HCT116 (cell line): ENCODE measurements around the gene ZNF516. TPM values are rescaled to one million over a fixed set of nuclear protein-coding genes. Genes with fewer than 3 reads are reported as not detected.
"Not testable (repeated sequence)": the region's sequence is repeated elsewhere in the genome, so short reads cannot be mapped to it uniquely, and the experiment has no call there.

Experiments
- ATAC-seq: fragments of 200-7000 bp; cut with Tn5 transposase; 2 replicates; pipeline ENCODE4 v1.9.1; 2020; ENCODE audit warnings: mild to moderate bottlenecking, moderate library complexity
- BruUV-seq: library from RNA; stranded (reverse); fragments of 400-500 nt; replicated peaks from 2 replicates; lab custom pipeline; 2021; lab: Mats Ljungman, UMichigan
- CTCF ChIA-PET: fragments of 300-600 bp; sonication (Branson Sonifier 250); formaldehyde crosslinking; loops from one replicate; lab custom pipeline; 2021; ENCODE audit warnings: antibody characterized with exemption; lab: Charles Lee
- POLR2A ChIA-PET: fragments of 300-600, 350-600 bp; sonication (Branson Sonifier 250); formaldehyde crosslinking; loops from one replicate; lab custom pipeline; 2021; ENCODE audit warnings: antibody characterized with exemption; lab: Charles Lee
- RAD21 ChIA-PET, 2 experiments: fragments of 300-600 bp; sonication (Branson Sonifier 250); formaldehyde crosslinking; loops; one replicate each; lab custom pipeline; 2023; ENCODE audit warnings: low total read pairs in 2 of 2; ENCODE audit not compliant: uncharacterized antibody in 2 of 2, unreplicated experiment in 2 of 2, low non-redundant PET in 1 of 2; lab: Charles Lee
- DNase-seq: peaks from one replicate; pipeline ENCODE4 v3.0.0-alpha.2; 2010; ENCODE audit warnings: low read depth, low spot score
- H2AFZ ChIP-seq: fragments of 200-600 bp; shearing (Covaris generic), sonication (generic); 2 replicates; pipeline ENCODE4 v1.6.1; 2017; ENCODE audit warnings: low read depth, mixed run types, mixed read lengths, antibody characterized with exemption, low read length; ENCODE audit not compliant: poor library complexity, severe bottlenecking
- H3K27ac ChIP-seq: 2 replicates; pipeline ENCODE4 v1.5.1; 2012; ENCODE audit warnings: low read depth, low read length
- H3K27me3 ChIP-seq: fragments of 200-600 bp; sonication (generic); 2 replicates; pipeline ENCODE4 v1.6.1; 2016; ENCODE audit warnings: mixed run types, low read length, mixed read lengths; ENCODE audit not compliant: insufficient read depth
- H3K36me3 ChIP-seq, 2 experiments: fragments of 200-500 bp in 1 of 2; fragments of 200-600 bp in 1 of 2; sonication (Bioruptor generic) in 1 of 2; sonication (generic) in 1 of 2; 2 replicates each; pipeline versions ENCODE4 v1.5.1 to v1.6.1; 2014 to 2016; ENCODE audit warnings: low read length in 2 of 2, inconsistent platforms in 1 of 2, mixed read lengths in 1 of 2, mixed run types in 1 of 2; ENCODE audit not compliant: insufficient read depth in 2 of 2, control insufficient read depth in 1 of 2
- H3K4me1 ChIP-seq, 2 experiments: fragments of 200-600 bp in 1 of 2; sonication (generic) in 1 of 2; 2 replicates each; pipeline versions ENCODE4 v1.5.1 to v1.6.1; 2012 to 2017; ENCODE audit warnings: low read length in 2 of 2, inconsistent platforms in 1 of 2, mild to moderate bottlenecking in 1 of 2, mixed read lengths in 1 of 2, mixed run types in 1 of 2, moderate library complexity in 1 of 2; ENCODE audit not compliant: insufficient read depth in 2 of 2, control insufficient read depth in 1 of 2
- H3K4me2 ChIP-seq: fragments of 200-600 bp; sonication (generic); 2 replicates; pipeline ENCODE4 v1.6.1; 2017; ENCODE audit warnings: mixed run types, low read length, mixed read lengths
- H3K4me3 ChIP-seq, 2 experiments: fragments of 200-600 bp in 1 of 2; sonication (generic) in 1 of 2; replicated peaks in 1 of 2; 2 replicates each; pipeline ENCODE4 v1.5.1; 2011 to 2016; ENCODE audit warnings: low read length in 2 of 2, control low read depth in 1 of 2, low read depth in 1 of 2, mild to moderate bottlenecking in 1 of 2, mixed read lengths in 1 of 2, mixed run types in 1 of 2
- H3K79me2 ChIP-seq: fragments of 200-600 bp; sonication (generic); 2 replicates; pipeline ENCODE4 v1.6.1; 2017; ENCODE audit warnings: mild to moderate bottlenecking, mixed run types, low read length, moderate library complexity, mixed read lengths; ENCODE audit not compliant: insufficient read depth
- H3K9ac ChIP-seq: fragments of 200-600 bp; sonication (generic); 2 replicates; pipeline ENCODE4 v1.6.1; 2016; ENCODE audit warnings: low read length, mixed read lengths
- H3K9me2 ChIP-seq: fragments of 200-600 bp; sonication (generic), shearing (Covaris generic); 2 replicates; pipeline ENCODE4 v1.6.1; 2017; ENCODE audit warnings: mixed run types, mild to moderate bottlenecking, moderate library complexity; ENCODE audit not compliant: insufficient read depth
- H3K9me3 ChIP-seq, 2 experiments: fragments of 200-500 bp in 1 of 2; fragments of 200-600 bp in 1 of 2; sonication (Bioruptor generic) in 1 of 2; sonication (generic) in 1 of 2; 2 replicates each; pipeline ENCODE4 v1.6.1; 2014 to 2017; ENCODE audit warnings: low read length in 2 of 2, mixed read lengths in 2 of 2, inconsistent platforms in 1 of 2, low read depth in 1 of 2, mild to moderate bottlenecking in 1 of 2, mixed run types in 1 of 2, moderate library complexity in 1 of 2; ENCODE audit not compliant: control insufficient read depth in 1 of 2, insufficient read depth in 1 of 2
- H4K20me1 ChIP-seq: fragments of 200-600 bp; sonication (generic), shearing (Covaris generic); 2 replicates; pipeline ENCODE4 v1.6.1; 2017; ENCODE audit warnings: mixed run types, mild to moderate bottlenecking, moderate library complexity; ENCODE audit not compliant: insufficient read depth
- CEBPB ChIP-seq: IDR thresholded peaks from 2 replicates; pipeline ENCODE4 v1.6.1; 2012; ENCODE audit warnings: low read depth
- EGR1 ChIP-seq: IDR thresholded peaks from 2 replicates; pipeline ENCODE4 v1.6.1; 2012; ENCODE audit warnings: low read depth
- EZH2phosphoT487 ChIP-seq: fragments of 200-600 bp; IDR thresholded peaks from 2 replicates; pipeline ENCODE4 v1.6.1; 2018; ENCODE audit warnings: antibody characterized with exemption, borderline replicate concordance
- POLR2AphosphoS5 ChIP-seq: IDR thresholded peaks from 2 replicates; pipeline ENCODE4 v1.6.1; 2011; ENCODE audit warnings: mild to moderate bottlenecking, low read depth, low read length, moderate library complexity
- SIN3A ChIP-seq: IDR thresholded peaks from 2 replicates; pipeline ENCODE4 v1.6.1; 2012; ENCODE audit warnings: low read depth
- TCF7L2 ChIP-seq: IDR thresholded peaks from 2 replicates; pipeline ENCODE4 v1.7.0; 2011; ENCODE audit warnings: borderline replicate concordance, inconsistent platforms; ENCODE audit not compliant: insufficient read depth, insufficient read length; ENCODE audit errors: extremely low read depth
- ZFX ChIP-seq: fragments of 450-650 bp; IDR thresholded peaks from 2 replicates; pipeline ENCODE4 v1.6.1; 2017
- ZNF274 ChIP-seq: fragments of 200-500 bp; sonication (Bioruptor generic); IDR thresholded peaks from 2 replicates; pipeline ENCODE4 v1.6.1; 2014; ENCODE audit warnings: mild to moderate bottlenecking, low read depth, low read length, inconsistent platforms
- intact Hi-C: fragments of 100-400 bp; cut with micrococcal nuclease; formaldehyde crosslinking; loops from 2 replicates; pipeline ENCODE4 v1.10.0; 2022
- total RNA-seq: library from RNA; stranded (reverse); gene quantifications from one replicate; pipeline ENCODE4 v1.2.1, GENCODE V29; 2021; ENCODE audit not compliant: unreplicated experiment
- TF ChIP-seq, protein P1 (sequence below): IDR thresholded peaks from 2 replicates; pipeline ENCODE4 v1.6.1; 2012
- TF ChIP-seq, protein P2 (sequence below): IDR thresholded peaks from 2 replicates; pipeline ENCODE4 v1.6.1; 2012
- TF ChIP-seq, protein P3 (sequence below): IDR thresholded peaks from 2 replicates; pipeline ENCODE4 v1.6.1; 2011; ENCODE audit warnings: mild to moderate bottlenecking, low read length, moderate library complexity; ENCODE audit not compliant: insufficient replicate concordance; ENCODE audit errors: extremely low read depth
- TF ChIP-seq, protein P4 (sequence below), 3 experiments: fragments of 200-600 bp in 1 of 3; sonication (generic) in 1 of 3; IDR thresholded peaks in 2 of 3; conservative IDR thresholded peaks in 1 of 3; 2 replicates each; pipeline ENCODE4 v1.5.1; 2012 to 2017; ENCODE audit warnings: low read depth in 2 of 3, low read length in 2 of 3, antibody characterized with exemption in 1 of 3, borderline replicate concordance in 1 of 3, control low read depth in 1 of 3, mild to moderate bottlenecking in 1 of 3, mixed read lengths in 1 of 3, mixed run types in 1 of 3, moderate library complexity in 1 of 3; ENCODE audit not compliant: insufficient read depth in 1 of 3

The ZNF516 gene
- total RNA-seq, 1 experiment from 2014 or later = 32.0 TPM

DNA sequence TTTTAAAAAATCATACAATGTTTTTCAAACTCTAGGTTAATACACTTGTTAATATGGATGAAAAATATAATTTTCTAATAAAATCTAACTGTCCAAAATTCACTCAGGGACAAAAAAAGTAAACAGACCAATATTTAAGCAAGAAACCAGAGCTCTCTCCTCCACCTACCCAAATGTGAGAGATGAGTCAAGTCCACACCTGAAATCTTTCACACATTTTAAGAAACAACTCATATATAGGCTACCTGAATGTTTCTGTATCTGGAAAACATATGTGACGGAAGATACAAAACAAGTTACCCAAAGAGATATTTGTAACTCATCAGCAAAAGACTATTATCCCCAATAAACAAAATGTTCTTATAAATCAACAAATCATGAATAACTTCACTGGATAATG lies 20.2 kb downstream of the ZNF516 start (continued):
- TF ChIP-seq EZH2phosphoT487 = no peak
- no peak for TF ChIP-seq ZNF274
- TF ChIP-seq, protein P1, sequence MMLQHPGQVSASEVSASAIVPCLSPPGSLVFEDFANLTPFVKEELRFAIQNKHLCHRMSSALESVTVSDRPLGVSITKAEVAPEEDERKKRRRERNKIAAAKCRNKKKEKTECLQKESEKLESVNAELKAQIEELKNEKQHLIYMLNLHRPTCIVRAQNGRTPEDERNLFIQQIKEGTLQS = no peak
- no peak for TF ChIP-seq TCF7L2
- TF ChIP-seq, protein P2, sequence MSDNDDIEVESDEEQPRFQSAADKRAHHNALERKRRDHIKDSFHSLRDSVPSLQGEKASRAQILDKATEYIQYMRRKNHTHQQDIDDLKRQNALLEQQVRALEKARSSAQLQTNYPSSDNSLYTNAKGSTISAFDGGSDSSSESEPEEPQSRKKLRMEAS = no peak
- no peak for TF ChIP-seq CEBPB
- no peak for TF ChIP-seq ZFX

DNA sequence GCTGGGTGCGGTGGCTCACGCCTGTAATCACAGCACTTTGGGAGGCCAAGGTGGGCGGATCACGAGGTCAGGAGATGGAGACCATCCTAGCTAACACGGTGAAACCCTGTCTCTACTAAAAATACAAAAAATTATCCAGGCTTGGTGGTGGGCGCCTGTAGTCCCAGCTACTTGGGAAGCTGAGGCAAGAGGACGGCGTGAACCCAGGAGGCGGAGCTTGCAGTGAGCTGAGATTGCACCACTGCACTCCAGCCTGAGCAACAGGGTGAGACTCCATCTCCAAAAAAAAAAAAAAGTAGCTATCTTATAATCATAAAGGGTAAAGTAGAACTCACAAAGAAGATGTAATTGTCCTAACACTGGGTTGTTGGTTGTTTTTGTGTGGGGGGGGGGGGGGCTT lies 21.5 kb downstream of the ZNF516 start:
- H3K27ac ChIP-seq, ATAC-seq, H2AFZ ChIP-seq, H3K36me3 ChIP-seq, H3K9me3 ChIP-seq, H4K20me1 ChIP-seq, BruUV-seq, H3K4me2 ChIP-seq, H3K9me2 ChIP-seq, H3K27me3 ChIP-seq, intact Hi-C loops, H3K9ac ChIP-seq, H3K4me3 ChIP-seq, DNase-seq, CTCF ChIA-PET: not testable (repeated sequence)
- ChIA-PET POLR2A (interaction anchor here (0.6 to 0.7 kb wide), 2 partner anchors 63 to 1510 kb away, joined by 3 to 4 read pairs; no protein-coding TSS in a partner anchor), RAD21 (interaction anchor here in 1 of 2 experiments (0.6 kb wide), 1 partner anchor 73 kb away, joined by 3 read pairs; no protein-coding TSS in a partner anchor)
- Histone ChIP-seq H3K4me1 (peaks cover 12 to 24% of the 10 kb centered on the region in 2 experiments; a peak in 3 of 4 replicates), H3K79me2 (peaks cover 52% of the 10 kb centered on the region)

DNA sequence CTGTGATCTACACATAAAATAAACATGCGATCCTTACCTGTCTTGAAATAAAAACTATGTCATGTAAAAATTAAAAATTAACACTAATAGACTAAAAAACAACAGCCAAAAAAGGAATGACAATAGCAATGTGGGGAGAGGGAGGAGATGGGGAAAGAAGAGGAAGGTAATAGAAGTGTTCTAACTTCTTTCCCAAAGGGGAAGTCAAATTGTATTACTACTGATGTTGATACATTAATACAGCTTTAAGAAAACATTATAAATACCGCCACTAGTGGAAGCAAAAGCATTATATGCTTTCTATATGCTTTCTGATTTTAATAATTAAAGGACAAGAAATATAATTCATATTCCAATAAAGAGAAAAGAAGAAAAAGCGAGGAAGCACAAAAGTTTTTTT lies 22.2 kb downstream of the ZNF516 start:
- Histone ChIP-seq H3K4me3 (no peak overlapping the region), H3K79me2 (peaks cover 52% of the 10 kb centered on the region), H3K4me1 (peaks cover 9 to 20% of the 10 kb centered on the region in 2 experiments; a peak in 3 of 4 replicates), H3K36me3 (no peaks in the 10 kb centered on the region), H3K27ac (no peak overlapping the region), H2AFZ (no peak overlapping the region), H3K9me2 (no peaks in the 10 kb centered on the region), H3K9me3 (no peaks in the 10 kb centered on the region), H4K20me1 (no peaks in the 10 kb centered on the region), H3K4me2 (no peak overlapping the region), H3K9ac (no peak overlapping the region), H3K27me3 (no peaks in the 10 kb centered on the region)
- RAD21 ChIA-PET = no interaction called here
- POLR2A ChIA-PET = no interaction called here
- ATAC-seq = no peak
- CTCF ChIA-PET = no interaction called here
- no TSS peak for BruUV-seq
- DNase-seq = no peak
- intact Hi-C loops = no loop called here
- TF ChIP-seq SIN3A = no peak
- no peak for TF ChIP-seq POLR2AphosphoS5
- no peak for TF ChIP-seq EGR1
- TF ChIP-seq, protein P3, sequence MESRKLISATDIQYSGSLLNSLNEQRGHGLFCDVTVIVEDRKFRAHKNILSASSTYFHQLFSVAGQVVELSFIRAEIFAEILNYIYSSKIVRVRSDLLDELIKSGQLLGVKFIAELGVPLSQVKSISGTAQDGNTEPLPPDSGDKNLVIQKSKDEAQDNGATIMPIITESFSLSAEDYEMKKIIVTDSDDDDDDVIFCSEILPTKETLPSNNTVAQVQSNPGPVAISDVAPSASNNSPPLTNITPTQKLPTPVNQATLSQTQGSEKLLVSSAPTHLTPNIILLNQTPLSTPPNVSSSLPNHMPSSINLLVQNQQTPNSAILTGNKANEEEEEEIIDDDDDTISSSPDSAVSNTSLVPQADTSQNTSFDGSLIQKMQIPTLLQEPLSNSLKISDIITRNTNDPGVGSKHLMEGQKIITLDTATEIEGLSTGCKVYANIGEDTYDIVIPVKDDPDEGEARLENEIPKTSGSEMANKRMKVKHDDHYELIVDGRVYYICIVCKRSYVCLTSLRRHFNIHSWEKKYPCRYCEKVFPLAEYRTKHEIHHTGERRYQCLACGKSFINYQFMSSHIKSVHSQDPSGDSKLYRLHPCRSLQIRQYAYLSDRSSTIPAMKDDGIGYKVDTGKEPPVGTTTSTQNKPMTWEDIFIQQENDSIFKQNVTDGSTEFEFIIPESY = no peak
- no peak for TF ChIP-seq EZH2phosphoT487
- TF ChIP-seq, protein P4, sequence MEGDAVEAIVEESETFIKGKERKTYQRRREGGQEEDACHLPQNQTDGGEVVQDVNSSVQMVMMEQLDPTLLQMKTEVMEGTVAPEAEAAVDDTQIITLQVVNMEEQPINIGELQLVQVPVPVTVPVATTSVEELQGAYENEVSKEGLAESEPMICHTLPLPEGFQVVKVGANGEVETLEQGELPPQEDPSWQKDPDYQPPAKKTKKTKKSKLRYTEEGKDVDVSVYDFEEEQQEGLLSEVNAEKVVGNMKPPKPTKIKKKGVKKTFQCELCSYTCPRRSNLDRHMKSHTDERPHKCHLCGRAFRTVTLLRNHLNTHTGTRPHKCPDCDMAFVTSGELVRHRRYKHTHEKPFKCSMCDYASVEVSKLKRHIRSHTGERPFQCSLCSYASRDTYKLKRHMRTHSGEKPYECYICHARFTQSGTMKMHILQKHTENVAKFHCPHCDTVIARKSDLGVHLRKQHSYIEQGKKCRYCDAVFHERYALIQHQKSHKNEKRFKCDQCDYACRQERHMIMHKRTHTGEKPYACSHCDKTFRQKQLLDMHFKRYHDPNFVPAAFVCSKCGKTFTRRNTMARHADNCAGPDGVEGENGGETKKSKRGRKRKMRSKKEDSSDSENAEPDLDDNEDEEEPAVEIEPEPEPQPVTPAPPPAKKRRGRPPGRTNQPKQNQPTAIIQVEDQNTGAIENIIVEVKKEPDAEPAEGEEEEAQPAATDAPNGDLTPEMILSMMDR (IDR thresholded peaks at IDR 0.05 in 2 of 3, conservative IDR thresholded peaks at IDR 0.05 in 1 of 3; ENCODE audit: borderline replicate concordance in 1 of 3, insufficient read depth in 1 of 3, low read depth in 2 of 3, low read length in 2 of 3) = no peak
